Liver (tissue), 9 donors: ENCODE data around the gene SNAPC3. TPM values are rescaled to one million over a fixed set of nuclear protein-coding genes. Genes with fewer than 3 reads are reported as not detected.

Experiments used
- DNase-seq: peaks from one replicate; pipeline ENCODE4 v3.0.0-alpha.2; 2017; ENCODE audit warnings: low spot score
- H3K27ac ChIP-seq, 2 donors: one replicate each; pipeline ENCODE4 v1.7.0; 2013; ENCODE audit warnings: inconsistent platforms in 2 of 2, low read length in 2 of 2, control low read depth in 1 of 2, low read depth in 1 of 2, mild to moderate bottlenecking in 1 of 2
- H3K27me3 ChIP-seq, 4 donors: one replicate each; pipeline versions ENCODE4 v1.6.1 to v1.7.0; 2013; ENCODE audit warnings: low read length in 3 of 4, inconsistent platforms in 1 of 4, mild to moderate bottlenecking in 1 of 4, moderate library complexity in 1 of 4; ENCODE audit not compliant: control insufficient read depth in 4 of 4, insufficient read depth in 4 of 4
- H3K36me3 ChIP-seq, 4 donors: one replicate each; pipeline versions ENCODE4 v1.6.1 to v1.7.0; 2013; ENCODE audit warnings: low read length in 3 of 4, mild to moderate bottlenecking in 3 of 4, low read depth in 1 of 4, moderate library complexity in 1 of 4; ENCODE audit not compliant: control insufficient read depth in 4 of 4, insufficient read depth in 3 of 4
- H3K4me1 ChIP-seq, 4 donors: one replicate each; pipeline versions ENCODE4 v1.6.1 to v1.7.0; 2013; ENCODE audit warnings: low read length in 3 of 4, mild to moderate bottlenecking in 3 of 4, moderate library complexity in 1 of 4; ENCODE audit not compliant: control insufficient read depth in 4 of 4, insufficient read depth in 4 of 4
- H3K4me3 ChIP-seq, 3 donors: one replicate each; pipeline versions ENCODE4 v1.6.1 to v1.7.0; 2013; ENCODE audit warnings: low read length in 3 of 3, control low read depth in 1 of 3, low read depth in 1 of 3, mild to moderate bottlenecking in 1 of 3
- H3K9ac ChIP-seq, 2 donors: one replicate each; pipeline ENCODE4 v1.7.0; 2013; ENCODE audit warnings: low read length in 2 of 2, mild to moderate bottlenecking in 2 of 2, moderate library complexity in 2 of 2, control low read depth in 1 of 2, low read depth in 1 of 2
- H3K9me3 ChIP-seq, 4 donors: one replicate each; pipeline versions ENCODE4 v1.6.1 to v1.7.0; 2013; ENCODE audit warnings: low read length in 3 of 4; ENCODE audit not compliant: control insufficient read depth in 4 of 4
- ATF3 ChIP-seq: IDR thresholded peaks from 2 replicates; pipeline ENCODE4 v1.6.1; 2016; ENCODE audit warnings: antibody characterized with exemption
- CTCF ChIP-seq: fragments of 150-350 bp; IDR thresholded peaks from 2 replicates; pipeline ENCODE4 v1.5.1; 2017; ENCODE audit warnings: improper control_type of control experiment, low read depth, low read length; ENCODE audit not compliant: missing input control
- EGR1 ChIP-seq, 2 donors: IDR thresholded peaks; 2 replicates each; pipeline ENCODE4 v1.6.1; 2016 to 2018; ENCODE audit warnings: antibody characterized with exemption in 2 of 2, low read depth in 2 of 2
- FOXA1 ChIP-seq: IDR thresholded peaks from 2 replicates; pipeline ENCODE4 v1.6.1; 2016; ENCODE audit warnings: antibody characterized with exemption
- GABPA ChIP-seq, 2 donors: IDR thresholded peaks in 1 of 2; conservative IDR thresholded peaks in 1 of 2; 2 replicates each; pipeline ENCODE4 v1.6.1; 2016; ENCODE audit warnings: antibody characterized with exemption in 2 of 2, mild to moderate bottlenecking in 1 of 2, moderate library complexity in 1 of 2
- HNF4A ChIP-seq, 2 donors: conservative IDR thresholded peaks; 2 replicates each; pipeline ENCODE4 v1.6.1; 2016; ENCODE audit warnings: antibody characterized with exemption in 2 of 2, mild to moderate bottlenecking in 2 of 2
- HNF4G ChIP-seq: IDR thresholded peaks from 2 replicates; pipeline ENCODE4 v1.6.1; 2016; ENCODE audit warnings: antibody characterized with exemption
- JUND ChIP-seq, 2 donors: IDR thresholded peaks; 2 replicates each; pipeline ENCODE4 v1.6.1; 2016; ENCODE audit warnings: antibody characterized with exemption in 2 of 2
- RAD21 ChIP-seq, 2 donors: IDR thresholded peaks; 2 replicates each; pipeline ENCODE4 v1.6.1; 2016; ENCODE audit warnings: antibody characterized with exemption in 2 of 2, mild to moderate bottlenecking in 2 of 2
- RXRA ChIP-seq, 2 donors: IDR thresholded peaks; 2 replicates each; pipeline ENCODE4 v1.6.1; 2017 to 2018; ENCODE audit warnings: antibody characterized with exemption in 2 of 2, mild to moderate bottlenecking in 1 of 2
- SP1 ChIP-seq: IDR thresholded peaks from 2 replicates; pipeline ENCODE4 v1.6.1; 2018; ENCODE audit warnings: antibody characterized with exemption, mild to moderate bottlenecking
- TAF1 ChIP-seq: conservative IDR thresholded peaks from 2 replicates; pipeline ENCODE4 v1.6.1; 2016; ENCODE audit warnings: antibody characterized with exemption, mild to moderate bottlenecking
- WGBS: extraction: QIAGEN DNeasy Blood & Tissue Kit; methylation state at CpG from one replicate; pipeline ENCODE4 v1.1.7; 2013; 5-methylcytosine and 5-hydroxymethylcytosine counted together
- polyA plus RNA-seq, 2 donors: library from polyadenylated mRNA; stranded (reverse) in 1 of 2; unstranded in 1 of 2; fragments of 200-250 nt in 1 of 2; fragments of >200 nt in 1 of 2; fragmentation: Nextera tagmentation in 1 of 2; extraction: Ambion mirVana in 1 of 2; gene quantifications; one replicate each; pipeline versions ENCODE4 v1.2.1 to v1.2.3, GENCODE V29; 2013 to 2015
- total RNA-seq, 2 donors: library from RNA; depleted of rRNA; stranded (reverse); fragments of >200 nt; gene quantifications; one replicate each; pipeline ENCODE4 v1.2.3, GENCODE V29; 2014
- donor health status: healthy.
- donor health status: healthy.
- donor health status: healthy.
- donor health status: healthy.
- donor health status: healthy.

The SNAPC3 gene
- total and polyA plus RNA-seq, 4 donors: 7.4 to 19.6 (median 13.5) TPM

- Histone ChIP-seq H3K9ac (no peak overlapping the region), H3K9me3 (no peaks in the 10 kb centered on the region), H3K4me3 (no peak overlapping the region), H3K27me3 (no peaks in the 10 kb centered on the region), H3K27ac (no peak overlapping the region), H3K36me3 (peaks cover 0 to 7% (median 3%) of the 10 kb centered on the region in 4 donors), H3K4me1 (no peaks in the 10 kb centered on the region)
- no peak for DNase-seq
- TF ChIP-seq EGR1 (IDR thresholded peaks at IDR 0.05; ENCODE audit: low read depth in 2 of 2): no peak
- no peak for TF ChIP-seq RXRA (IDR thresholded peaks at IDR 0.05)
- no peak for TF ChIP-seq SP1
- no peak for TF ChIP-seq JUND (IDR thresholded peaks at IDR 0.05)
- no peak for TF ChIP-seq TAF1
- no peak for TF ChIP-seq FOXA1
- no peak for TF ChIP-seq HNF4G
- TF ChIP-seq GABPA (IDR thresholded peaks at IDR 0.05 in 1 of 2, conservative IDR thresholded peaks at IDR 0.05 in 1 of 2): no peak
- 98% methylated on average over 6 of the region's 6 CpGs for WGBS
These were observed 62.1 kb downstream of the SNAPC3 start for GRCh38 chr9:15484802-15485201.

- Histone ChIP-seq H3K27ac (no peak overlapping the region), H3K9ac (no peak overlapping the region), H3K9me3 (no peaks in the 10 kb centered on the region), H3K27me3 (no peaks in the 10 kb centered on the region), H3K4me1 (no peaks in the 10 kb centered on the region), H3K36me3 (peaks cover 0 to 7% (median 3%) of the 10 kb centered on the region in 4 donors), H3K4me3 (no peak overlapping the region)
- WGBS: 76% methylated on average over 2 of the region's 2 CpGs
- TF ChIP-seq GABPA (IDR thresholded peaks at IDR 0.05 in 1 of 2, conservative IDR thresholded peaks at IDR 0.05 in 1 of 2) (no peak), SP1 (no peak), CTCF (peak; percentile 24), EGR1 (IDR thresholded peaks at IDR 0.05; ENCODE audit: low read depth in 2 of 2) (no peak), RAD21 (IDR thresholded peaks at IDR 0.05) (peak; percentile 52 to 63), RXRA (IDR thresholded peaks at IDR 0.05) (no peak), HNF4A (conservative IDR thresholded peaks at IDR 0.05) (no peak), TAF1 (no peak), FOXA1 (no peak)
- DNase-seq: no peak
These were observed 63.4 kb downstream of the SNAPC3 start for GRCh38 chr9:15485836-15486666.

GRCh38 chr9:15491950-15492349 lies 69.3 kb downstream of the SNAPC3 start:
- Histone ChIP-seq H3K9me3 (no peaks in the 10 kb centered on the region), H3K4me3 (no peak overlapping the region), H3K4me1 (peaks cover 0 to 6% (median under 1%) of the 10 kb centered on the region in 4 donors), H3K36me3 (peaks cover 0 to 3% (median 0%) of the 10 kb centered on the region in 4 donors), H3K27me3 (no peaks in the 10 kb centered on the region), H3K27ac (no peak overlapping the region), H3K9ac (no peak overlapping the region)
- TF ChIP-seq SP1 (no peak), TAF1 (no peak), CTCF (no peak), HNF4A (conservative IDR thresholded peaks at IDR 0.05) (peak; percentile 51 to 70), ATF3 (no peak), GABPA (IDR thresholded peaks at IDR 0.05 in 1 of 2, conservative IDR thresholded peaks at IDR 0.05 in 1 of 2) (no peak)
- 98% methylated on average over 1 of the region's 1 CpG for WGBS
- no peak for DNase-seq
